ENCODE measurements around the gene TBC1D3B. TPM values are rescaled to one million over a fixed set of nuclear protein-coding genes. Genes with fewer than 3 reads are reported as not detected.
"Not testable (repeated sequence)": the region's sequence is repeated elsewhere in the genome, so short reads cannot be mapped to it uniquely, and the experiment has no call there.

Gene TBC1D3B
- total RNA-seq, 2 donors from 2014 or later = 4.5 to 8.7 TPM

DNA sequence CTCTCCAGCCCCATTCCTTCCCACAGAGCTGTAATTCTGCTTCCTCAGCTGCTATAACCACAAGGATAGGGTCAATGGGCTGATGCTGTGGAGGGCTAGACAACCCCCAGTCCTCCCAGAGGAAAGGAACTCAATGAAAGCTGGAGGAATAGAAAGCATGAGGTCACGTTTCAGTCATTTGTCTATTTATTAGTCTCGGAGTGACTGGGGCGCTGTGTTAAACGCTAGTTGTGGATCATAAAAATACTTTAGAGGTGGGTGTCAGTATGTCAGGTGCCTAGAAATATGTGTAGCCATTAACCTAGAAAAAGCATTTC, 20.9 kb upstream of the TBC1D3B start:
- Histone ChIP-seq H3K36me3 (no peaks in the 10 kb centered on the region), H3K27me3 (no peaks in the 10 kb centered on the region), H3K9me3 (no peaks in the 10 kb centered on the region), H3K4me1 (no peaks in the 10 kb centered on the region), H3K9ac (ENCODE audit: low read depth in 2 of 2, low read length in 2 of 2) (no peak overlapping the region), H3K4me3 (no peak overlapping the region), H3K27ac (no peak overlapping the region)
- intact Hi-C loops (cut with DNase I) = no loop called here
- TF ChIP-seq, protein P1, sequence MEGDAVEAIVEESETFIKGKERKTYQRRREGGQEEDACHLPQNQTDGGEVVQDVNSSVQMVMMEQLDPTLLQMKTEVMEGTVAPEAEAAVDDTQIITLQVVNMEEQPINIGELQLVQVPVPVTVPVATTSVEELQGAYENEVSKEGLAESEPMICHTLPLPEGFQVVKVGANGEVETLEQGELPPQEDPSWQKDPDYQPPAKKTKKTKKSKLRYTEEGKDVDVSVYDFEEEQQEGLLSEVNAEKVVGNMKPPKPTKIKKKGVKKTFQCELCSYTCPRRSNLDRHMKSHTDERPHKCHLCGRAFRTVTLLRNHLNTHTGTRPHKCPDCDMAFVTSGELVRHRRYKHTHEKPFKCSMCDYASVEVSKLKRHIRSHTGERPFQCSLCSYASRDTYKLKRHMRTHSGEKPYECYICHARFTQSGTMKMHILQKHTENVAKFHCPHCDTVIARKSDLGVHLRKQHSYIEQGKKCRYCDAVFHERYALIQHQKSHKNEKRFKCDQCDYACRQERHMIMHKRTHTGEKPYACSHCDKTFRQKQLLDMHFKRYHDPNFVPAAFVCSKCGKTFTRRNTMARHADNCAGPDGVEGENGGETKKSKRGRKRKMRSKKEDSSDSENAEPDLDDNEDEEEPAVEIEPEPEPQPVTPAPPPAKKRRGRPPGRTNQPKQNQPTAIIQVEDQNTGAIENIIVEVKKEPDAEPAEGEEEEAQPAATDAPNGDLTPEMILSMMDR (IDR thresholded peaks at IDR 0.05) = no peak
- DNase-seq = no peak

DNA sequence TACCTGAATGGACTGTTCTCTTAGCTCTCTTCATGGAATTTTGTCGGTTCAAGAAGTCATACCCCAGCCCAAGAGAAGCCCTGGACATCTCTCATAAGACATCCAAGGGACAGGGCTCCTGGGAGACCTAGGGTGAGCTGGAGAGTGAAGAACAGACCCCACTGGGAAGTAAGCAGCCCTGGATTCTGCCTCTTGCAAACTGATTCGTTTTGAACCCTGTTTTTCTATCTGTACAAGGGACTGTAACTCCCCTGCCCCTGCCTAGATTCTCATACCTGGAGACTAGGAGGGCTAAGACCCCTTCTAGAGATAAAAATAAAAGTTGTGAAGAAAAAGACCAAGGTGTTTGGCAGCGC, 19.7 kb upstream of the TBC1D3B start:
- DNase-seq = no peak
- no peaks in the 10 kb centered on the region for H3K4me1 ChIP-seq
- intact Hi-C loops (cut with DNase I) = no loop called here
- H3K27me3 ChIP-seq = no peaks in the 10 kb centered on the region
- TF ChIP-seq, protein P1 (IDR thresholded peaks at IDR 0.05) = no peak
- H3K27ac ChIP-seq = no peak overlapping the region
- no peak overlapping the region for H3K9ac ChIP-seq (ENCODE audit: low read depth in 2 of 2, low read length in 2 of 2)
- H3K4me3 ChIP-seq = no peak overlapping the region
- H3K9me3 ChIP-seq = no peaks in the 10 kb centered on the region
- H3K36me3 ChIP-seq = no peaks in the 10 kb centered on the region

GRCh38 chr17:36195434-36196130, 19.1 kb upstream of the TBC1D3B start:
- Histone ChIP-seq H3K27ac (no peak overlapping the region), H3K4me3 (no peak overlapping the region)
- TF ChIP-seq, protein P1 (IDR thresholded peaks at IDR 0.05) = no peak

GRCh38 chr17:36194832-36195433, 18.5 kb upstream of the TBC1D3B start:
- H3K4me3 ChIP-seq; H3K27me3 ChIP-seq; intact Hi-C loops (cut with DNase I); DNase-seq; H3K9me3 ChIP-seq; H3K4me1 ChIP-seq; H3K9ac ChIP-seq (ENCODE audit: low read depth in 2 of 2, low read length in 2 of 2); H3K27ac ChIP-seq; H3K36me3 ChIP-seq: not testable (repeated sequence)

More at GRCh38 chr17:36195434-36196130, 19.1 kb upstream of the TBC1D3B start:
- Histone ChIP-seq H3K27me3 (no peaks in the 10 kb centered on the region), H3K4me1 (no peaks in the 10 kb centered on the region), H3K36me3 (no peaks in the 10 kb centered on the region), H3K9ac (ENCODE audit: low read depth in 2 of 2, low read length in 2 of 2) (no peak overlapping the region), H3K9me3 (no peaks in the 10 kb centered on the region)
- intact Hi-C loops (cut with DNase I) = no loop called here
- no peak for DNase-seq

DNA sequence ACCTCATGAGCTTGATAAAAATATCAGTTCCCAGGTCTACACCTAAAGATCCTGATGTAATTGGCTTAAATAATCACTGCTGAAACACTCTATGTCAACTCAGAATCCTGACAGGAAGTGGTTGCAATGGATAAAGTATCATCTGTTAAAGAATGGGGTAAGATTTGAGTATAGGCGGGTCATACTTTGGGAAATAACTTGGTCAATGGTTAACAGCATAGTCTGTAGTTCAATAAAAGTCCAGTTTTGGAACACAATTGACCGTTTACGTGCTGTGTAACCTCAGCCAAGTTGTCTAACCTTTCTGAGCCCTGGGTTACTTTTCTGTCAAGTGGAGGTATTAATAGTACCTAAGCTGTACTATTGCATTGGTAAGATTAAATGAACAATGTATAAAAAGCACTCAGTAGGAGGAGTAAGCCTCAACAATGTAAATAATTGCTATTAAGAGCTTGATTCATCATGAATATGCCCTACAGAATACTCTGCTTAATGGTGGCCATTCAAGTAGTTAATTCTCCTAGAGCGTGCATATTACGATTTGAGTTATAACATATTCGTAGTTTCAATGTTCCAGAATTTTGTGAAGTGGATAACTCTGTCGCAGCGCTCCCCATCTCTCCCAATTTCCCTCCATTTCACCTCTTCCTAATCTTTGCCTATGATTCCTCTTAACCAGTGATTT, 17.9 kb upstream of the TBC1D3B start:
- H3K9me3 ChIP-seq; intact Hi-C loops (cut with DNase I); H3K27me3 ChIP-seq: not testable (repeated sequence)

GRCh38 chr17:36193216-36193775, 16.9 kb upstream of the TBC1D3B start:
- TF ChIP-seq, protein P1 (IDR thresholded peaks at IDR 0.05) = no peak
- Histone ChIP-seq H3K27ac (no peak overlapping the region), H3K4me3 (no peak overlapping the region), H3K4me1 (no peaks in the 10 kb centered on the region), H3K9me3 (no peaks in the 10 kb centered on the region), H3K9ac (ENCODE audit: low read depth in 2 of 2, low read length in 2 of 2) (no peak overlapping the region), H3K27me3 (no peaks in the 10 kb centered on the region), H3K36me3 (no peaks in the 10 kb centered on the region)
- intact Hi-C loops (cut with DNase I) = no loop called here
- no peak for DNase-seq

More for the DNA sequence above, 17.9 kb upstream of the TBC1D3B start:
- DNase-seq; H3K4me3 ChIP-seq; H3K36me3 ChIP-seq; H3K27ac ChIP-seq; H3K4me1 ChIP-seq; H3K9ac ChIP-seq (ENCODE audit: low read depth in 2 of 2, low read length in 2 of 2): not testable (repeated sequence)

DNA sequence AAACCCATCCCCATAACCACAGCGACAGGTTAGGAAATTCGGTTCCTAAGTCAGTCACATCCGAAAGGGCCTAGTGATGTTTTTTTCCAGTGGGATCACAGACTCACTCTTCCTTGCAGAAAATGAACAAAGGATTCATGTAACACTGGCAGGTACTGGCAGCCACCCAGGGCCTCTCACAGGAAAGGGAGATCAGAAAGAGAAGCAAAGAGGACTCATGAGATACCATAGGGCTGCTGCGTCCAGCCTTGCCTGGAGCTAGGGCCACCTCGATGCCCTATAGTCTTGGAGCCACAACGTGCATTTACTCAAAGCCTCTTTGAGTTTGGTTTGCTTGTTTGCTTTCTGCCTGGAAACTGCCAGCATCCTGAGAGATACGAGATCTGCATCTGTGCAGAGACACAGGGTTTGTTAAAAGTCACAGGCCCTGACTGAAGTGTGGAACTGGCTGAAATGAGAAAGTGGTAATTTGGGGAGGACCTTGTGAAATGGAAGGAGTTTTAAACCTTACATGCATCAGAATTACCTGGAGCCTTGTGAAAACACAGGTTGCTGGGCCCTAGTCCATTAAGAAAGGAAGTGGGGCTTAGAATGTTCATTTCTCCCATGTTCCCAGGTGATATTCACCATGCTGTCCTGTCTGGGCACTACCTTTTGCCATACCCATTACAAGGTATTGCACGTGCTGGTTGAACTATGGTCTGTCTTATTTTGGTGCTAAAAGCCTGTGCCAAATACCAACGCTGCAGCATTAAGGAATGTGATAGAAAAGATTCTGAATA, 14.3 kb upstream of the TBC1D3B start:
- H3K27me3 ChIP-seq; H3K9me3 ChIP-seq; H3K36me3 ChIP-seq; H3K4me3 ChIP-seq; DNase-seq; H3K9ac ChIP-seq (ENCODE audit: low read depth in 2 of 2, low read length in 2 of 2); H3K27ac ChIP-seq; intact Hi-C loops (cut with DNase I); H3K4me1 ChIP-seq: not testable (repeated sequence)

- H3K27ac ChIP-seq; H3K4me3 ChIP-seq; H3K4me1 ChIP-seq; H3K9me3 ChIP-seq; H3K27me3 ChIP-seq; DNase-seq; H3K9ac ChIP-seq (ENCODE audit: low read depth in 2 of 2, low read length in 2 of 2); H3K36me3 ChIP-seq; intact Hi-C loops (cut with DNase I): not testable (repeated sequence)
Measured at GRCh38 chr17:36189993-36190392, 13.6 kb upstream of the TBC1D3B start.
